GM12864 (cell line): Measurements from ENCODE around the gene HEATR5B.
"Not testable (repeated sequence)": the region's sequence is repeated elsewhere in the genome, so short reads cannot be mapped to it uniquely, and the experiment has no call there.

Experiments used
- DNase-seq: peaks from one replicate; pipeline ENCODE4 v3.0.0-alpha.2; 2011; ENCODE audit warnings: low read depth
- H3K4me3 ChIP-seq: 2 replicates; pipeline ENCODE4 v1.5.1; 2011; ENCODE audit warnings: mild to moderate bottlenecking, low read depth, low read length, control low read depth
- TF ChIP-seq, protein P1 (sequence below): IDR thresholded peaks from 2 replicates; pipeline ENCODE4 v1.5.1; 2011; ENCODE audit warnings: low read depth, mild to moderate bottlenecking, moderate library complexity, low read length, control low read depth, inconsistent platforms; ENCODE audit errors: missing control alignments

HEATR5B gene

DNA sequence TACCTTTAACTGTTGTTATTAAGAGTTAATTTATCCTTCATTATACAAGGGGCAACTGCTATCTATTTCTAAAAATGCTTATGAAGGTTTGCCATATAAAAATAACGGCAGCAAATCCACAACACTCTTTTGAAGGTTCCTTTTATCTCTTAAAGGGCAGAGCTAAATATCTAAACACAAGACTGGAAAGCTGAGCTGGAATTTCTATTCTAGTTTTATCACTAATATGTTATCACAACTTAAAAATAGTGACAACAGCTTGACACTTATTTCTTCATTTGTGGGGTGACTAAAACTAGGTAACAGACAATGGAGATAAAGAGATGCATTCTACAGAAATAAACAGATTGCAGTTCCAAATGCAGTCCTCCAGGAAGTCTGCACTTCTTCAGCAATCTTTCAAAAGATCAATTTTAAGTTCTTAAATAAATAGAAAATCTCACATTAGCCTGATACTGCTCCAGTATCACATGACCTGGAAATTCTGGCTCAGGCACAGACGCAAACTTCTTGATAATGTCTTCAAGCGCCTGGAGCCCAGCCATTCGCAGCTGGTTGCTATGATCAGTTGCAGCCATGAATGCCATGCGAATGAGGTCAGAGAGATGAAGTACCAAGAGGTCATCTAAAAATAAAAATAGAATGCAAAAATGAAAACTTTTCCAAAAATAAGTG is 63.8 kb downstream of the HEATR5B start:
- DNase-seq = no peak
- no peak overlapping the region for H3K4me3 ChIP-seq
- TF ChIP-seq, protein P1, sequence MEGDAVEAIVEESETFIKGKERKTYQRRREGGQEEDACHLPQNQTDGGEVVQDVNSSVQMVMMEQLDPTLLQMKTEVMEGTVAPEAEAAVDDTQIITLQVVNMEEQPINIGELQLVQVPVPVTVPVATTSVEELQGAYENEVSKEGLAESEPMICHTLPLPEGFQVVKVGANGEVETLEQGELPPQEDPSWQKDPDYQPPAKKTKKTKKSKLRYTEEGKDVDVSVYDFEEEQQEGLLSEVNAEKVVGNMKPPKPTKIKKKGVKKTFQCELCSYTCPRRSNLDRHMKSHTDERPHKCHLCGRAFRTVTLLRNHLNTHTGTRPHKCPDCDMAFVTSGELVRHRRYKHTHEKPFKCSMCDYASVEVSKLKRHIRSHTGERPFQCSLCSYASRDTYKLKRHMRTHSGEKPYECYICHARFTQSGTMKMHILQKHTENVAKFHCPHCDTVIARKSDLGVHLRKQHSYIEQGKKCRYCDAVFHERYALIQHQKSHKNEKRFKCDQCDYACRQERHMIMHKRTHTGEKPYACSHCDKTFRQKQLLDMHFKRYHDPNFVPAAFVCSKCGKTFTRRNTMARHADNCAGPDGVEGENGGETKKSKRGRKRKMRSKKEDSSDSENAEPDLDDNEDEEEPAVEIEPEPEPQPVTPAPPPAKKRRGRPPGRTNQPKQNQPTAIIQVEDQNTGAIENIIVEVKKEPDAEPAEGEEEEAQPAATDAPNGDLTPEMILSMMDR = no peak

DNA sequence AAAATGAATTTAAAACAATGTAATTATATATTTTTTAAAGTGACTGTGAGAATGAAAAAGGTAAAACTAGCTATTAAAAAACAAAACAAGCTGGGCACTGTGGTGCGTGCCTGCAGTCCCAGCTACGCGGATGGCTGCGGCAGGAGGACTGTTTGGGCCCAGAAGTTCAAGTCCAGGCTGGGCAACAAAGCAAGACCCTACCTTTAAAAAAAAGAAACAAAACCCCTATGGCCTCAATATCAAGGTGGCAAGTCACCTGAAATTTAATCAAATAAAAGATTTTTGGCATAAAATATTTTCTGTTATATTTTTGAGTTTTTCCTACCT is 70.9 kb downstream of the HEATR5B start:
- no peak for DNase-seq
- TF ChIP-seq, protein P1 = no peak
- H3K4me3 ChIP-seq = no peak overlapping the region

DNA sequence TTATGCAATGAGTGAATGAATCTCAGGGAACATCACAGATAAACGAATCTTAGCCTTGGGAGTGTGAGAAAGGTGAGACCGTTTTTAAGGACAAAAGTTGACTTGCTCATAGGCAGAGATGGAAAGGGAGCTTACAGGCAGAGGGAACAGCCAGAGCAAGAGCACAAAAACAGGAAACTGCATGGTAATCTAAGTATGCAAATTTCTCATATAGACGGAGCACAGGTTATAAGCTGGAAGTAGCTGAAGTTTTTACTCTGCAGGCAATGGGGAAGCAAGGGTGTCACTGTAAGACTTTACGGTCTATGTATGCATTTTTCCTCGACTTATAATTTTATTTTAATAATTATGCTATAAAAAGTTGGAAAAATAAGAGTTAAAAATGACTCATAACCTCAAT is 73.0 kb downstream of the HEATR5B start:
- TF ChIP-seq, protein P1 = no peak
- no peak for DNase-seq
- H3K4me3 ChIP-seq = no peak overlapping the region

DNA sequence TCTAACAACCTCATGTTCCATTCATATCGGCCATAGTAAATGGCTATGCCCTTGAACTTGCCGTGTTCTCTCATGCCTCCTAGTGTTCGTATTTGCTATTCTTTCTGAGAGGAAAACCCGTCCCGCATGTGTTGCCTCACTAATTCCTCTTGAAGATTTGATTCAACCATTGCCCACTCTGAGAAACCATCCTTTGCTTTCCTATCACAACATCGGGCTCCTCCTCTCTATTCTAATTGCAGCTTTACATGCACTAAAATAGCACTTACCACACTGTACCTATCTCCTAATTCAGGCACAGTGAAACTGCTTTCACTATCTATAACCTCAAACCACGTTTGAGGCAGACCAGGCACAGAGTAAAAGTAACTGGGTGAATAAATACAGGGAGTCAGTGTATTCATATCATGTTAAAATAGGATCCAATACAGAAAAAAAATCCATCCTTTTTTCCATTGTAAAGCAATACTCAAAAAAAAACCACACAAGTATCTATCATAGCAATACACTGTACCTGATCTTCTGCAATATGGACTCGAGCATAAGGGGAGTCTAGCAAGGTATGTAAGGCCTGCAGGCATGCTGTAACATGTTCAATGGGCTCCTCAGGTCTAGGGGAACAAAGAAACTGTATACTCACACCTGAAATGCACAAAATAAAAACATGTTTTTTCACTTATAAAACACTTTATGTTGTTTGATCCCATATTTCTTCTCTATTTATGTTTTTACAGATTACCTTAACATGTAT is 78.9 kb downstream of the HEATR5B start:
- TF ChIP-seq, protein P1 = peak; percentile 48
- H3K4me3 ChIP-seq = no peak overlapping the region
- peak; percentile 35 for DNase-seq

DNA sequence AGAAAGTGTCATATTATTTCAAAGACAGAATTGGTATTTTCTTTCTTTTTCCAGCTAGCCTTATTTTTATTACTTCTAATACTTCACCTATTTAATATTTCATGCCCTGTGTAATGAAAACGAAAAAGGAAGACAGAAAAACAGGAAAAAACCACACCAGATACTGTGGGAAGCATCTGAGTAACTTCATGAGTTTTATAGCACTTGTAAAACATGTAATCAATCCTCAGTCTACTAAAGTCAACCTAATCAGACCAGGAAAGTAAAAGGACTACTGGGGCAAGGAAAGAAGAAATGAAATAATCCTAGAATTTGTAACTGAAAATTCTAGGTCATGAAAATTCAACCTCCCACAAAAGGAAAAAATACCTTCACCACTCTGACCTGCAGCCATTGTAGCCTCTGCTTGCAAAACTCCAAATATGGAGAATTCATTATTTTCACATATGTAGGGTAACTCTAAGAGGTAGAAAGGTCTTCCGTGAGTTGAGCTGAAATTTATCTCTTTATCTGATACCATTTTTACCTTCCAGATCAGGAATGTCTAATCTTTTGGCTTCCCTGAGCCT is 83.1 kb downstream of the HEATR5B start:
- no peak for DNase-seq
- TF ChIP-seq, protein P1 = no peak
- no peak overlapping the region for H3K4me3 ChIP-seq

DNA sequence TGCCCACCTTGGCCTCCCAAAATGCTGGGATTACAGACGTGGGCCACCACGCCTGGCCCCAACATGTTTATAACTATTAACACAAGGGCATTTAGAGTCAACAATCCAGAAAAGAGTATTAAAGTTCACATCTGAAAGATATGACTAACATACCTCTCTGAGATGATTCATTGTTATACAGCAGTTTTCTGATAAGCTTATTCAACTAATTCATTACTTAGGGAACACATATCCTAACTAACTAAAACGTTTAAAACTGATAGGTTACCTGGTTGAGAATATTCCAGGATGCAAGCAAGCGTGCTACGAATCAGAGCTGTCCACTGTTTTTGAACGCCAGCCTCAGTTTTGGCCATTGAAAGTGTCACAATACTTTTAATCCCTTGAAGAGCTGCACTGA is 83.9 kb downstream of the HEATR5B start:
- DNase-seq = no peak
- H3K4me3 ChIP-seq = no peak overlapping the region
- TF ChIP-seq, protein P1 = no peak

DNA sequence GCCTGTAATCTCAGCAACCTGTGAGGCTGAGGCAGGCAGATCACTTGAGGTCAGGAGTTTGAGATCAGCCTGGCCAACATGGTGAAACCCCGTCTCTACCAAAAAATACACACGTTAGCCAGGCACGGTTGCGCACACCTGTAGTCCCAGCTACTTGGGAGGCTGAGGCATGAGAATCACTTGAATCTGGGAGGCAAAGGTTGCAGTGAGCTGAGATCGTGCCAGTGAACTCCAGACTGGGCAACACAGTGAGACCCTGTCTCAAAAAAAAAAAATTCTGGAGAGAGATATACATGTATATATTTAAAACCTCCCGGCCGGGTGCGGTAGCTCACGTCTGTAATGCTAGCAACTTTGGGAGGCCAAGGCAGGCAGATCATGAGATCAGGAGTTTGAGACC is 84.8 kb downstream of the HEATR5B start:
- not testable (repeated sequence) for H3K4me3 ChIP-seq, DNase-seq
